ENCODE data around the gene TNNC1. TPM values are rescaled to one million over a fixed set of nuclear protein-coding genes. Genes with fewer than 3 reads are reported as not detected.

TNNC1 gene
- total RNA-seq, 1 experiment from 2014 or later: 5.6 TPM

DNA sequence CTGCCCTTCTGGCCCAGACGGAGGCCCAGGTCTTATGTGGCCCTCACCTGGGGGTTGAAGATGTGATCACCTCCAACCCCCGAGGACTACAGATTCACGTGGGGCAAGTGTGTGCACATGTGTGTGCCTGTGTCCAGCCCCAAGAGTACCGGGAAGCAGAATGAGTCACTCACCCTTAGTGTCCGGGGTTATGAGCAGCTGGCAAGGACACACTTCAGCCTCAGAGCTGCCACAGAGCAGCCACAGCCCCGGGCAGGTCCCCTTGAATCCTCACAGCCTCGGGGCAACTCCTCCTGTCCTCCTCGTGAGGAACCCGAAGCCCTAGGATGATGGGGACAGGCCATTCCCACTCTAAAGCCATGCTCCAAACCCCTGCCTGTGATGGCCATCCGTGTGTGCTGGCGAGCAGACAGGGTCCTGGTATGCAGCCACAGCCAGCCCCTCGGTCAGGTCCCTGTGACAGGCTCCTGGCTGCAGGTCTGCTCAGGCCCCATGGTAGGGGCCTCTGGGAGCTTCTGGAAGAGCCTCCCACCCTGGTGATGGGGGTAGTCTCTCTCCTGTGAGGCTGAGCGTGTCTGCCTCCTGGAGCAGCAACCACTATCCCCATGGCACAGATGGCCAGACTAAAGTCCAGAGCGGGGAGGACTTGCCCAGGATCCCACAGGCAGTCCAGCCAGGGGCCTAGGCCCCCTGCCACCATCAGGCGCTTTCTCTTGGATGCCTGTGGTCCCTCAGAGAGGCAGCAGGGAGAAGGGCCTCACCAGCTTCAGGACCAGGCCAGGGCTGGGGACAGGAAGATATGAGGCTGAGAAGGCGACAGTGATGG lies 42.1 kb upstream of the TNNC1 start:
- Mint-ChIP-seq H3K27ac (no peak overlapping the region; a peak in 1 of 7 replicates), H3K4me1 (peaks cover 8 to 16% of the 10 kb centered on the region in 2 experiments), H3K4me3 (no peak overlapping the region), H3K9me3 (no peaks in the 10 kb centered on the region), H3K36me3 (ENCODE audit: insufficient read depth in 1 of 3, low read depth in 3 of 3) (peaks cover 2 to 21% (median 19%) of the 10 kb centered on the region in 3 experiments), H3K27me3 (ENCODE audit: low read depth) (no peaks in the 10 kb centered on the region)
- no peaks in the 10 kb centered on the region for H3K4me1 ChIP-seq (ENCODE audit: insufficient read depth, low read length)
- no peak overlapping the region for H2AFZ ChIP-seq (ENCODE audit: low read length)
- H3K9me3 ChIP-seq (ENCODE audit: control insufficient read depth, low read depth, low read length): no peaks in the 10 kb centered on the region
- no peak overlapping the region for H3K56ac ChIP-seq (ENCODE audit: insufficient read length, low read depth, low read length)
- H3K9ac ChIP-seq (ENCODE audit: extremely low read depth, insufficient read length, low read length): no peak overlapping the region
- H3K14ac ChIP-seq (ENCODE audit: insufficient read depth, low read length): no peak overlapping the region; the same call in 1 of the 2 replicates
- H3K4ac ChIP-seq (ENCODE audit: low read depth, low read length): no peak overlapping the region
- no peak overlapping the region for H3K27ac ChIP-seq (ENCODE audit: insufficient read length, low read depth, low read length)
- H2BK120ac ChIP-seq (ENCODE audit: low read depth, low read length, poor library complexity, severe bottlenecking): no peak overlapping the region
- H2BK5ac ChIP-seq (ENCODE audit: insufficient read length, low read length): no peak overlapping the region
- H4K5ac ChIP-seq (ENCODE audit: insufficient read length, low read depth, low read length): no peak overlapping the region
- no peaks in the 10 kb centered on the region for H3K79me2 ChIP-seq (ENCODE audit: insufficient read depth, low read length)
- no peak overlapping the region for H4K8ac ChIP-seq (replicated peaks; ENCODE audit: insufficient read length, low read depth, low read length)
- H4K91ac ChIP-seq (ENCODE audit: insufficient read length, low read depth, low read length): no peak overlapping the region
- no peak overlapping the region for H3K18ac ChIP-seq (ENCODE audit: insufficient read length, low read depth, low read length)
- no peak overlapping the region for H2BK12ac ChIP-seq (ENCODE audit: insufficient read length, low read depth, low read length)
- H3K79me1 ChIP-seq (ENCODE audit: insufficient read depth, low read depth, low read length, poor library complexity, severe bottlenecking): no peaks in the 10 kb centered on the region
- no CpG with 5 or more reads among the region's 16 CpGs for WGBS (ENCODE audit: extremely low coverage, insufficient read length, low lambda C conversion rate)
- H3T11ph ChIP-seq (ENCODE audit: low read length): no peak overlapping the region
- no peak for DNase-seq
- TF ChIP-seq, protein P1, sequence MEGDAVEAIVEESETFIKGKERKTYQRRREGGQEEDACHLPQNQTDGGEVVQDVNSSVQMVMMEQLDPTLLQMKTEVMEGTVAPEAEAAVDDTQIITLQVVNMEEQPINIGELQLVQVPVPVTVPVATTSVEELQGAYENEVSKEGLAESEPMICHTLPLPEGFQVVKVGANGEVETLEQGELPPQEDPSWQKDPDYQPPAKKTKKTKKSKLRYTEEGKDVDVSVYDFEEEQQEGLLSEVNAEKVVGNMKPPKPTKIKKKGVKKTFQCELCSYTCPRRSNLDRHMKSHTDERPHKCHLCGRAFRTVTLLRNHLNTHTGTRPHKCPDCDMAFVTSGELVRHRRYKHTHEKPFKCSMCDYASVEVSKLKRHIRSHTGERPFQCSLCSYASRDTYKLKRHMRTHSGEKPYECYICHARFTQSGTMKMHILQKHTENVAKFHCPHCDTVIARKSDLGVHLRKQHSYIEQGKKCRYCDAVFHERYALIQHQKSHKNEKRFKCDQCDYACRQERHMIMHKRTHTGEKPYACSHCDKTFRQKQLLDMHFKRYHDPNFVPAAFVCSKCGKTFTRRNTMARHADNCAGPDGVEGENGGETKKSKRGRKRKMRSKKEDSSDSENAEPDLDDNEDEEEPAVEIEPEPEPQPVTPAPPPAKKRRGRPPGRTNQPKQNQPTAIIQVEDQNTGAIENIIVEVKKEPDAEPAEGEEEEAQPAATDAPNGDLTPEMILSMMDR (conservative IDR thresholded peaks at IDR 0.05): no peak
- H2BK20ac ChIP-seq (ENCODE audit: low read depth, low read length, poor library complexity, severe bottlenecking): no peak overlapping the region
- H4K20me1 ChIP-seq (ENCODE audit: control insufficient read depth, insufficient read depth, insufficient read length): no peaks in the 10 kb centered on the region
- no peaks in the 10 kb centered on the region for H3K27me3 ChIP-seq (ENCODE audit: insufficient read depth, low read length)
- no peak overlapping the region for H3K23ac ChIP-seq (ENCODE audit: insufficient read length, low read depth, low read length)
- no peaks in the 10 kb centered on the region for H3K23me2 ChIP-seq (ENCODE audit: insufficient read length, low read depth, low read length, poor library complexity, severe bottlenecking)
- no peak overlapping the region for H3K4me2 ChIP-seq (ENCODE audit: insufficient read depth, insufficient read length, low read length)
- no peak overlapping the region for H2AK5ac ChIP-seq (ENCODE audit: insufficient read length, low read length)
- no peak overlapping the region for H2BK15ac ChIP-seq (ENCODE audit: low read depth, low read length)
